HEK293 (cell line): Measurements from ENCODE around the gene HOGA1.

ENCODE experiments used
- CTCF ChIA-PET: fragments of 350-600 bp; formaldehyde crosslinking; extraction: SDS; loops from one replicate; lab custom pipeline; 2021; ENCODE audit warnings: antibody characterized with exemption; lab: Yijun Ruan, JAX
- POLR2A ChIA-PET: fragments of 300-600 bp; formaldehyde crosslinking; extraction: SDS; loops from one replicate; lab custom pipeline; 2020; ENCODE audit warnings: antibody characterized with exemption, inconsistent platforms; lab: Yijun Ruan, JAX
- H3K27ac ChIP-seq: fragments of 200-500 bp; sonication (Bioruptor generic); 2 replicates; pipeline ENCODE4 v1.5.1; 2014; ENCODE audit warnings: low read depth, low read length, control low read depth, inconsistent platforms; ENCODE audit errors: extremely low read depth
- H3K36me3 ChIP-seq, 2 experiments: fragments of 200-500 bp in 1 of 2; sonication (Bioruptor generic) in 1 of 2; 1 replicate in 1 of 2; 2 replicates in 1 of 2; pipeline ENCODE4 v1.5.1; 2014 to 2017; ENCODE audit warnings: inconsistent platforms in 2 of 2, low read length in 2 of 2; ENCODE audit not compliant: control insufficient read depth in 2 of 2, insufficient read depth in 1 of 2
- H3K4me1 ChIP-seq: fragments of 200-500 bp; sonication (Bioruptor generic); 2 replicates; pipeline ENCODE4 v1.5.1; 2014; ENCODE audit warnings: mild to moderate bottlenecking, low read length, inconsistent platforms; ENCODE audit not compliant: control insufficient read depth, insufficient read depth
- H3K4me3 ChIP-seq: 2 replicates; pipeline ENCODE4 v1.5.1; 2011; ENCODE audit warnings: low read depth, mild to moderate bottlenecking, control low read depth, low read length, moderate library complexity
- H3K9me3 ChIP-seq: fragments of 200-500 bp; sonication (Bioruptor generic); 2 replicates; pipeline ENCODE4 v1.5.1; 2014; ENCODE audit warnings: low read depth, low read length, inconsistent platforms; ENCODE audit not compliant: control insufficient read depth, insufficient read depth
- GLIS2 ChIP-seq: fragments of 450-650 bp; formaldehyde crosslinking; IDR thresholded peaks from 2 replicates; pipeline ENCODE4 v1.5.1; 2016; ENCODE audit warnings: missing biosample characterization, missing genetic modification characterization
- HOXC10 ChIP-seq: sonication (generic); formaldehyde crosslinking; IDR thresholded peaks from 2 replicates; pipeline ENCODE4 v1.8.1; 2023; ENCODE audit warnings: mild to moderate bottlenecking, missing genetic modification reagents
- KLF9 ChIP-seq: fragments of 450-650 bp; formaldehyde crosslinking; IDR thresholded peaks from 2 replicates; pipeline ENCODE4 v1.5.1; 2016; ENCODE audit warnings: missing biosample characterization, missing genetic modification characterization, low read depth
- OSR2 ChIP-seq: fragments of 450-650 bp; formaldehyde crosslinking; IDR thresholded peaks from 2 replicates; pipeline ENCODE4 v1.5.1; 2016; ENCODE audit warnings: missing biosample characterization, missing genetic modification characterization
- ZBTB10 ChIP-seq: fragments of 450-650 bp; formaldehyde crosslinking; IDR thresholded peaks from 2 replicates; pipeline ENCODE4 v1.5.1; 2016; ENCODE audit warnings: missing biosample characterization, missing genetic modification characterization
- ZBTB11 ChIP-seq: fragments of 450-650 bp; formaldehyde crosslinking; conservative IDR thresholded peaks from 2 replicates; pipeline ENCODE4 v1.5.1; 2016; ENCODE audit warnings: low read depth, missing biosample characterization, missing genetic modification characterization
- ZBTB17 ChIP-seq: fragments of 450-650 bp; formaldehyde crosslinking; IDR thresholded peaks from 2 replicates; pipeline ENCODE4 v1.5.1; 2016; ENCODE audit warnings: missing biosample characterization, missing genetic modification characterization
- ZIC2 ChIP-seq: fragments of 450-650 bp; formaldehyde crosslinking; IDR thresholded peaks from 2 replicates; pipeline ENCODE4 v1.5.1; 2016; ENCODE audit warnings: missing biosample characterization, missing genetic modification characterization
- ZNF10 ChIP-seq: fragments of 450-650 bp; formaldehyde crosslinking; IDR thresholded peaks from 2 replicates; pipeline ENCODE4 v1.5.1; 2017; ENCODE audit warnings: missing biosample characterization, missing genetic modification characterization
- ZNF114 ChIP-seq: fragments of 450-650 bp; formaldehyde crosslinking; IDR thresholded peaks from 2 replicates; pipeline ENCODE4 v1.5.0; 2017; ENCODE audit warnings: missing biosample characterization, missing genetic modification characterization
- ZNF121 ChIP-seq: fragments of 450-650 bp; formaldehyde crosslinking; IDR thresholded peaks from 2 replicates; pipeline ENCODE4 v1.5.1; 2016; ENCODE audit warnings: missing biosample characterization, missing genetic modification characterization
- ZNF138 ChIP-seq: fragments of 450-650 bp; formaldehyde crosslinking; IDR thresholded peaks from 2 replicates; pipeline ENCODE4 v1.5.1; 2016; ENCODE audit warnings: missing biosample characterization, missing genetic modification characterization, borderline replicate concordance
- ZNF140 ChIP-seq: fragments of 450-650 bp; formaldehyde crosslinking; IDR thresholded peaks from 2 replicates; pipeline ENCODE4 v1.5.1; 2016; ENCODE audit warnings: missing biosample characterization, missing genetic modification characterization
- ZNF174 ChIP-seq: fragments of 450-650 bp; formaldehyde crosslinking; IDR thresholded peaks from 2 replicates; pipeline ENCODE4 v1.5.0; 2017; ENCODE audit warnings: missing biosample characterization, mild to moderate bottlenecking, missing genetic modification characterization
- ZNF19 ChIP-seq: fragments of 450-650 bp; formaldehyde crosslinking; IDR thresholded peaks from 2 replicates; pipeline ENCODE4; 2016; ENCODE audit warnings: missing biosample characterization, missing genetic modification characterization, low read depth
- ZNF202 ChIP-seq: fragments of 450-650 bp; formaldehyde crosslinking; IDR thresholded peaks from 2 replicates; pipeline ENCODE4 v1.5.1; 2016; ENCODE audit warnings: missing biosample characterization, missing genetic modification characterization, borderline replicate concordance
- ZNF266 ChIP-seq: fragments of 450-650 bp; formaldehyde crosslinking; IDR thresholded peaks from 2 replicates; pipeline ENCODE4 v1.5.1; 2016; ENCODE audit warnings: missing biosample characterization, missing genetic modification characterization, low read depth
- ZNF311 ChIP-seq: fragments of 450-650 bp; formaldehyde crosslinking; IDR thresholded peaks from 2 replicates; pipeline ENCODE4 v1.5.1; 2017; ENCODE audit warnings: missing biosample characterization, missing genetic modification characterization, borderline replicate concordance
- ZNF324 ChIP-seq: fragments of 450-650 bp; formaldehyde crosslinking; IDR thresholded peaks from 2 replicates; pipeline ENCODE4 v1.5.1; 2016; ENCODE audit warnings: missing biosample characterization, missing genetic modification characterization
- ZNF416 ChIP-seq: fragments of 450-650 bp; formaldehyde crosslinking; IDR thresholded peaks from 2 replicates; pipeline ENCODE4 v1.5.1; 2016; ENCODE audit warnings: missing biosample characterization, missing genetic modification characterization
- ZNF426 ChIP-seq: fragments of 450-650 bp; formaldehyde crosslinking; IDR thresholded peaks from 2 replicates; pipeline ENCODE4 v1.5.1; 2017; ENCODE audit warnings: missing biosample characterization, missing genetic modification characterization, mild to moderate bottlenecking, inconsistent platforms, moderate library complexity
- ZNF488 ChIP-seq: fragments of 450-650 bp; formaldehyde crosslinking; IDR thresholded peaks from 2 replicates; pipeline ENCODE4 v1.5.1; 2016; ENCODE audit warnings: missing biosample characterization, missing genetic modification characterization
- ZNF555 ChIP-seq: fragments of 450-650 bp; formaldehyde crosslinking; conservative IDR thresholded peaks from 2 replicates; pipeline ENCODE4 v1.5.1; 2017; ENCODE audit warnings: missing biosample characterization, mild to moderate bottlenecking, missing genetic modification characterization, inconsistent platforms
- ZNF600 ChIP-seq: fragments of 450-650 bp; formaldehyde crosslinking; IDR thresholded peaks from 2 replicates; pipeline ENCODE4 v1.5.1; 2016; ENCODE audit warnings: missing biosample characterization, missing genetic modification characterization
- ZNF629 ChIP-seq: fragments of 450-650 bp; formaldehyde crosslinking; IDR thresholded peaks from 2 replicates; pipeline ENCODE4 v1.5.1; 2017; ENCODE audit warnings: missing biosample characterization, missing genetic modification characterization
- ZNF654 ChIP-seq: fragments of 450-650 bp; formaldehyde crosslinking; IDR thresholded peaks from 2 replicates; pipeline ENCODE4 v1.5.1; 2016; ENCODE audit warnings: low read depth, missing biosample characterization, missing genetic modification characterization
- ZNF692 ChIP-seq: fragments of 450-650 bp; formaldehyde crosslinking; IDR thresholded peaks from 2 replicates; pipeline ENCODE4 v1.5.1; 2016; ENCODE audit warnings: missing biosample characterization, missing genetic modification characterization
- ZNF701 ChIP-seq: fragments of 450-650 bp; formaldehyde crosslinking; IDR thresholded peaks from 2 replicates; pipeline ENCODE4 v1.5.1; 2016; ENCODE audit warnings: missing biosample characterization, missing genetic modification characterization
- ZNF76 ChIP-seq: fragments of 450-650 bp; formaldehyde crosslinking; IDR thresholded peaks from 2 replicates; pipeline ENCODE4; 2016; ENCODE audit warnings: low read depth, missing biosample characterization, missing genetic modification characterization, borderline replicate concordance
- ZNF785 ChIP-seq: fragments of 450-650 bp; formaldehyde crosslinking; IDR thresholded peaks from 2 replicates; pipeline ENCODE4 v1.5.1; 2016; ENCODE audit warnings: missing biosample characterization, missing genetic modification characterization
- ZSCAN30 ChIP-seq: fragments of 450-650 bp; IDR thresholded peaks from 2 replicates; pipeline ENCODE4 v1.5.1; 2018; ENCODE audit warnings: missing biosample characterization, mild to moderate bottlenecking, missing genetic modification characterization, moderate library complexity

HOGA1 gene

GRCh38 chr10:97572214-97572989 is 11.8 kb upstream of the HOGA1 start, which contains the start of gene ANKRD2:
TSS of gene ANKRD2 (plus strand) at chr10:97572779. CDS start at chr10:97572789, 10 bp downstream.
- Histone ChIP-seq H3K4me3 (no peak within 1 kb of the TSS), H3K27ac (no peak within 1 kb of the TSS), H3K9me3 (no peaks in the 10 kb centered on the region), H3K36me3 (peaks cover 0 to 12% of the 10 kb centered on the region in 2 experiments; a peak in 2 of 3 replicates), H3K4me1 (peaks cover 6% of the 10 kb centered on the region)
- ChIA-PET CTCF (interaction anchor here (0.6 to 5.1 kb wide), 28 partner anchors 10 to 554 kb away, joined by 3 to 78 read pairs (median 4); partner anchors contain the start of gene HOGA1), POLR2A (interaction anchor here (0.6 to 1.5 kb wide), 3 partner anchors 12 to 24 kb away, joined by 3 to 5 read pairs (median 4); partner anchors contain the start of gene HOGA1)
- TF ChIP-seq ZNF114 (tag by site-specific recombination), result no peak
- TF ChIP-seq ZNF138 (tag by site-specific recombination), result no peak
- TF ChIP-seq ZNF10, result no peak
- TF ChIP-seq ZNF654 (tag by site-specific recombination), result peak; percentile 70
- TF ChIP-seq GLIS2 (tag by site-specific recombination), result no peak
- no peak for TF ChIP-seq ZNF426 (tag by site-specific recombination)
- TF ChIP-seq KLF9, result no peak
- no peak for TF ChIP-seq ZNF140
- TF ChIP-seq ZNF76, result no peak
- TF ChIP-seq ZNF202 (tag by site-specific recombination), result no peak
- peak; percentile 47; the same call in 1 of the 2 replicates for TF ChIP-seq ZNF600 (tag by site-specific recombination)
- TF ChIP-seq ZIC2 (tag by site-specific recombination), result peak; percentile 46
- no peak for TF ChIP-seq ZNF555 (tag by site-specific recombination)
- TF ChIP-seq ZBTB10 (tag by site-specific recombination), result no peak
- TF ChIP-seq ZBTB17 (tag by site-specific recombination), result peak; percentile 83
- TF ChIP-seq ZSCAN30 (tag by site-specific recombination), result peak; percentile 93
- TF ChIP-seq ZNF692 (tag by site-specific recombination), result 0 out of 2 replicates have a peak, but pooled peaks have one; percentile 26
- no peak for TF ChIP-seq ZNF785 (tag by site-specific recombination)
- TF ChIP-seq ZNF488, result no peak
- TF ChIP-seq ZNF629, result no peak
- no peak for TF ChIP-seq ZNF121 (tag by site-specific recombination)
- no peak for TF ChIP-seq ZNF324
- TF ChIP-seq HOXC10 (CRISPR knock-in tag), result no peak
- TF ChIP-seq ZNF416 (tag by site-specific recombination), result no peak
- no peak for TF ChIP-seq ZNF311 (tag by site-specific recombination)
- no peak for TF ChIP-seq ZBTB11 (tag by site-specific recombination)
- no peak for TF ChIP-seq OSR2 (tag by site-specific recombination)
- TF ChIP-seq ZNF701 (tag by site-specific recombination), result no peak
- no peak for TF ChIP-seq ZNF174 (tag by site-specific recombination)
- no peak for TF ChIP-seq ZNF19 (tag by site-specific recombination)
- TF ChIP-seq ZNF266 (tag by site-specific recombination), result no peak
